Measurements from ENCODE around the gene FAM83C.

- no peak for TF ChIP-seq CTCF (IDR thresholded peaks at IDR 0.05)
- TF ChIP-seq EZH2 (IDR thresholded peaks at IDR 0.05; ENCODE audit: borderline replicate concordance, insufficient read depth, low read depth, low read length, poor library complexity, severe bottlenecking) = no peak
Observed at GRCh38 chr20:35291654-35292503, at the start of gene FAM83C.
